ENCODE results near the gene GAS7.

Gene GAS7

GRCh38 chr17:10205549-10206185, 7.3 kb upstream of the GAS7 start:
- no peaks in the 10 kb centered on the region for H3K79me2 ChIP-seq (ENCODE audit: insufficient read depth, low read length)

GRCh38 chr17:10201680-10202079, 3.3 kb upstream of the GAS7 start:
- Histone ChIP-seq H3K9ac (ENCODE audit: low read length) (no peak overlapping the region), H3K9me3 (ENCODE audit: low read length) (peaks cover 4% of the 10 kb centered on the region; the same call in 1 of the 2 replicates), H3K4me2 (ENCODE audit: low read length) (no peak overlapping the region)

More at GRCh38 chr17:10205549-10206185, 7.3 kb upstream of the GAS7 start:
- no peak overlapping the region for H3K27ac ChIP-seq (ENCODE audit: low read depth, low read length, poor library complexity, severe bottlenecking)
- no peak for TF ChIP-seq EZH2 (IDR thresholded peaks at IDR 0.05; ENCODE audit: borderline replicate concordance, low read length)
- no peak for TF ChIP-seq CTCF (IDR thresholded peaks at IDR 0.05; ENCODE audit: low read length)
- H3K4me2 ChIP-seq (ENCODE audit: low read length) = no peak overlapping the region
- H2AFZ ChIP-seq (ENCODE audit: low read length) = no peak overlapping the region
- H4K20me1 ChIP-seq (ENCODE audit: insufficient read depth, low read length) = no peaks in the 10 kb centered on the region
- no peak overlapping the region for H3K9ac ChIP-seq (ENCODE audit: low read length)
- no peaks in the 10 kb centered on the region for H3K9me2 ChIP-seq (ENCODE audit: low read depth, low read length)
- no peak overlapping the region for H3K4me3 ChIP-seq (ENCODE audit: low read depth, low read length, poor library complexity, severe bottlenecking)
- H3K4me1 ChIP-seq (ENCODE audit: insufficient read depth, low read length, severe bottlenecking) = no peaks in the 10 kb centered on the region
- H3K9me3 ChIP-seq (ENCODE audit: low read length) = peaks cover 4% of the 10 kb centered on the region; the same call in 1 of the 2 replicates
- no peaks in the 10 kb centered on the region for H3F3A ChIP-seq (ENCODE audit: insufficient read depth, low read length)
- H3K36me3 ChIP-seq (ENCODE audit: insufficient read depth, low read length) = no peaks in the 10 kb centered on the region
- no peaks in the 10 kb centered on the region for H3K27me3 ChIP-seq (ENCODE audit: insufficient read depth, low read length)

GRCh38 chr17:10200645-10201044, 2.2 kb upstream of the GAS7 start:
- Histone ChIP-seq H2AFZ (ENCODE audit: low read length) (no peak overlapping the region), H3K9ac (ENCODE audit: low read length) (no peak overlapping the region), H3K4me2 (ENCODE audit: low read length) (no peak overlapping the region), H4K20me1 (ENCODE audit: insufficient read depth, low read length) (no peaks in the 10 kb centered on the region), H3K36me3 (ENCODE audit: insufficient read depth, low read length) (no peaks in the 10 kb centered on the region), H3K79me2 (ENCODE audit: insufficient read depth, low read length) (no peaks in the 10 kb centered on the region), H3K4me3 (ENCODE audit: low read depth, low read length, poor library complexity, severe bottlenecking) (no peak overlapping the region), H3K9me2 (ENCODE audit: low read depth, low read length) (no peaks in the 10 kb centered on the region), H3K27ac (ENCODE audit: low read depth, low read length, poor library complexity, severe bottlenecking) (no peak overlapping the region), H3K4me1 (ENCODE audit: insufficient read depth, low read length, severe bottlenecking) (no peaks in the 10 kb centered on the region), H3F3A (ENCODE audit: insufficient read depth, low read length) (no peaks in the 10 kb centered on the region), H3K27me3 (ENCODE audit: insufficient read depth, low read length) (no peaks in the 10 kb centered on the region), H3K9me3 (ENCODE audit: low read length) (peaks cover 4% of the 10 kb centered on the region; the same call in 1 of the 2 replicates)
- TF ChIP-seq CTCF (IDR thresholded peaks at IDR 0.05; ENCODE audit: low read length) (no peak), EZH2 (IDR thresholded peaks at IDR 0.05; ENCODE audit: borderline replicate concordance, low read length) (no peak)

More at GRCh38 chr17:10201680-10202079, 3.3 kb upstream of the GAS7 start:
- H3K36me3 ChIP-seq (ENCODE audit: insufficient read depth, low read length) = no peaks in the 10 kb centered on the region
- no peak overlapping the region for H2AFZ ChIP-seq (ENCODE audit: low read length)
- no peak for TF ChIP-seq EZH2 (IDR thresholded peaks at IDR 0.05; ENCODE audit: borderline replicate concordance, low read length)
- TF ChIP-seq CTCF (IDR thresholded peaks at IDR 0.05; ENCODE audit: low read length) = no peak
- H3K79me2 ChIP-seq (ENCODE audit: insufficient read depth, low read length) = no peaks in the 10 kb centered on the region
- no peaks in the 10 kb centered on the region for H3K4me1 ChIP-seq (ENCODE audit: insufficient read depth, low read length, severe bottlenecking)
- no peaks in the 10 kb centered on the region for H3K9me2 ChIP-seq (ENCODE audit: low read depth, low read length)
- H3K4me3 ChIP-seq (ENCODE audit: low read depth, low read length, poor library complexity, severe bottlenecking) = no peak overlapping the region
- no peaks in the 10 kb centered on the region for H4K20me1 ChIP-seq (ENCODE audit: insufficient read depth, low read length)
- H3K27me3 ChIP-seq (ENCODE audit: insufficient read depth, low read length) = no peaks in the 10 kb centered on the region
- no peaks in the 10 kb centered on the region for H3F3A ChIP-seq (ENCODE audit: insufficient read depth, low read length)
- no peak overlapping the region for H3K27ac ChIP-seq (ENCODE audit: low read depth, low read length, poor library complexity, severe bottlenecking)
